GM15510 (cell line): ENCODE results near the gene HLA-A.

Source experiments
- POLR2A ChIP-seq: IDR thresholded peaks from 3 replicates; pipeline ENCODE4 v1.6.1; 2011; ENCODE audit warnings: borderline replicate concordance; ENCODE audit not compliant: insufficient read length; ENCODE audit errors: extremely low read depth

HLA-A gene

DNA sequence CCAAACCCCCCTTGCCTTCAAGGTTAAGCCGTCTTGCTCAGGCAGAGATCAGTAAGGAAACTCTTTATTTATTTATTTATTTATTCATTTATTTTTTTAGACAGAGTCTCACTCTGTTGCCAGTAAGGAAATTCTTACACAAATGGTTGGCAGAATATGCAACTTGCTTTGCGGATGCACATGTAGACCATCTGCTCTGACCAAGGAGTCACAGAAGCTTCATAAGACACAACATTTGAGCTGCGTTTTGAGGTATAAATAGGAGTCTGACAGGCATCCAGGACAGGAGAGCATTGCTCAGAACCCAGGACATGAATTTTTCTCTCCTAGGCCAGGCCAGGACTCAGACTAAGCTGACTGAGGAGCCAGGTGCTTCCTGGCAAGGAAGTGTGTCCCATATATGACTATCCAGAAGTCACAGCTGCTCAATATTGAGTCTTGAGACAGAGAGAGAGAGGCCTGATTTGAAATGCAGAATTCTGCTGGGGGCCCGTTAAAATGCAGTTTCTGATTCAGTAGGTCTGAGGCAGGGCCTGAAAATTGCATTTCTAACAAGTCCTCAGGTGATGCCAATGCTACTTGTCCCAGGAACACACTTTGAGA, 43.9 kb downstream of the HLA-A start:
- no peak for TF ChIP-seq POLR2A

DNA sequence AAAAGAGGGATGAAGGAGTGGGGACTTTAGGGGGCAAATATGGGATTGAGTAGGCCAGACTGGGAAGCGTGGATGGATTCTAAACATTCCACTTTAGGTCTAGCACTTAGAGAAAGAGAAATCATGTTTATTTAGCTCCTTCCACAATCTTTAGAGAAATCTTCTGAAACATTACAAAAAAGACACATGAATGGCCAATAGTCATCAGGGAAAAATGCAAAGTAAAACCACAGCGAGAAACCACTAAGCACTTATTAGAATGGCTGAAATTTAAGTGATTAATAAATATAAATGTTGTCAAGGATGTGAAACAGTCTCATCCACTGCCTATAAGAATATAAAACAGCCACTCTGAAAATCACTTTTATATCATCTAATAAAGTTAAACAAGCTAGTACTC, 46.9 kb downstream of the HLA-A start:
- TF ChIP-seq POLR2A = no peak

DNA sequence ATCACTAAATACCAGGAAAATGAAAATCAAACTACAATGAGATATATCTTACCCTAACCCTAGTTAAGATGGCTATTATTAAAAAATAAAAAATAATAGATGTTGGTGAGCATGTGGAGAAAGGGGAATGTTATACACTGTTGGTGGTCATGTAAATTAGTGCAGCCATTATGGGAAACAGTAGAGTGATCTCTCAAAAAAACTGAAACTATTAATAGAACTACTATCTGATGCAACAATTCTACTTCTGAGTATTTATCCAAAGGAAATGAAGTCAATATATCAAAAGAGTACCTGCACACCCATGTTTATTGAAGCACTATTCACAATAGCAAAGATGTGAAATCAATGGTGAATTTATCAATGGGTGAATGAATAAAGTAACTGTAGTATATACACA, 48.6 kb downstream of the HLA-A start:
- TF ChIP-seq POLR2A = no peak

GRCh38 chr6:29992807-29993206, 50.5 kb downstream of the HLA-A start:
- TF ChIP-seq POLR2A = no peak

DNA sequence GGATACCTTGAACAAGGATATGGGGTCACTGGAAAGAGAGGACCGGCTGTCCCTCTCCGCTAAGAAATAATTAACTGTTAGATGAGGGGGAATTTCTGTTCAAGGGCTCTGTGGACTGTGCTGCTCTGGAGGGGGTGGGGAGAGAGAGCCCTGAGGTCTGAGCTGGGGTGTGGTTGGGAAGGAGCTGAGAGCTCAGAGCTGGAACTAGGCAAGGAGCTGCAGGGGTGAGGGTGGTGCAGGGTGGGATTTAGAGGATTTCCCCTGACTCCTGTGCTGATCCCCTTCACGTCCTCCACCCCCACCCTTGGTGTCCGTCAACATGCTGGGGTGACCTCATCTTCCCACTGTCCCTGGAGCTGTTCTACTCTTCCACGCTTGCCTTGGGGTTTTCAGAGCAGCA, 52.5 kb downstream of the HLA-A start:
- TF ChIP-seq POLR2A = no peak

- TF ChIP-seq POLR2A = no peak
Measured at GRCh38 chr6:29995340-29995777, 53.0 kb downstream of the HLA-A start.
